WTC11 (cell line): ENCODE measurements around the gene SCRG1. TPM values are rescaled to one million over a fixed set of nuclear protein-coding genes. Genes with fewer than 3 reads are reported as not detected.
A peak's percentile ranks its signal among the peaks of the same experiment; 100 is the strongest.

Experiments used
- ATAC-seq: fragments of 200-7000 bp; cut with Tn5 transposase; 2 replicates; pipeline ENCODE4 v1.10.0; 2021; ENCODE audit warnings: mild to moderate bottlenecking, moderate library complexity
- CTCF ChIA-PET: fragments of 300-600 bp; sonication (Branson Sonifier 250); formaldehyde crosslinking; loops from one replicate; lab custom pipeline; 2021; ENCODE audit warnings: antibody characterized with exemption; lab: Charles Lee
- POLR2A ChIA-PET: fragments of 350-600 bp; sonication (Branson Sonifier 250); formaldehyde crosslinking; loops from one replicate; lab custom pipeline; 2021; ENCODE audit warnings: antibody characterized with exemption; lab: Charles Lee
- DNase-seq: peaks from one replicate; pipeline ENCODE4 v3.0.0; 2021; ENCODE audit warnings: low spot score
- H3K27ac Mint-ChIP-seq: 2 replicates; pipeline ENCODE4 v1.8.0; 2021; ENCODE audit warnings: mixed read lengths
- H3K27me3 Mint-ChIP-seq: 2 replicates; pipeline ENCODE4 v1.8.0; 2021; ENCODE audit warnings: low read depth, mild to moderate bottlenecking, moderate library complexity, mixed read lengths
- H3K36me3 Mint-ChIP-seq: 2 replicates; pipeline ENCODE4 v1.8.0; 2021; ENCODE audit warnings: mixed read lengths
- H3K4me1 Mint-ChIP-seq: 2 replicates; pipeline ENCODE4 v1.8.0; 2022; ENCODE audit warnings: mixed read lengths
- H3K4me3 Mint-ChIP-seq: 2 replicates; pipeline ENCODE4 v1.8.0; 2021; ENCODE audit warnings: mild to moderate bottlenecking, moderate library complexity, mixed read lengths
- H3K9me3 Mint-ChIP-seq: 2 replicates; pipeline ENCODE4 v1.8.0; 2021; ENCODE audit warnings: mixed read lengths
- ARID4B ChIP-seq: sonication (generic); formaldehyde crosslinking; IDR thresholded peaks from 2 replicates; pipeline ENCODE4 v1.8.0; 2023; ENCODE audit warnings: missing genetic modification reagents, mild to moderate bottlenecking, borderline replicate concordance
- ATF1 ChIP-seq: sonication (generic); formaldehyde crosslinking; IDR thresholded peaks from 2 replicates; pipeline ENCODE4 v1.8.1; 2023; ENCODE audit warnings: mild to moderate bottlenecking, moderate library complexity, missing genetic modification reagents
- CREM ChIP-seq: sonication (generic); formaldehyde crosslinking; IDR thresholded peaks from 2 replicates; pipeline ENCODE4 v1.8.1; 2022; ENCODE audit warnings: mild to moderate bottlenecking, missing genetic modification reagents, moderate library complexity
- FOXP1 ChIP-seq: sonication (generic); formaldehyde crosslinking; IDR thresholded peaks from 2 replicates; pipeline ENCODE4 v1.8.0; 2022; ENCODE audit warnings: missing genetic modification reagents, mild to moderate bottlenecking, moderate library complexity, borderline replicate concordance
- FOXP4 ChIP-seq: sonication (generic); formaldehyde crosslinking; IDR thresholded peaks from 2 replicates; pipeline ENCODE4 v1.8.0; 2022; ENCODE audit warnings: mild to moderate bottlenecking, missing genetic modification reagents
- KAT7 ChIP-seq: sonication (generic); formaldehyde crosslinking; IDR thresholded peaks from 2 replicates; pipeline ENCODE4 v1.8.1; 2023; ENCODE audit warnings: missing genetic modification reagents, mild to moderate bottlenecking, borderline replicate concordance
- SOX15 ChIP-seq: fragments of 250-450 bp; sonication (Bioruptor Pico); IDR thresholded peaks from 2 replicates; pipeline ENCODE4 v1.9.0; 2021; ENCODE audit warnings: mild to moderate bottlenecking
- TEAD4 ChIP-seq: sonication (generic); formaldehyde crosslinking; IDR thresholded peaks from 2 replicates; pipeline ENCODE4 v1.8.0; 2022; ENCODE audit warnings: mild to moderate bottlenecking, missing genetic modification reagents
- USF1 ChIP-seq: sonication (generic); formaldehyde crosslinking; IDR thresholded peaks from 2 replicates; pipeline ENCODE4 v1.8.0; 2022; ENCODE audit warnings: mild to moderate bottlenecking, missing genetic modification reagents
- ZBTB21 ChIP-seq: sonication (generic); formaldehyde crosslinking; IDR thresholded peaks from 2 replicates; pipeline ENCODE4 v1.8.1; 2023; ENCODE audit warnings: mild to moderate bottlenecking, missing genetic modification reagents, borderline replicate concordance
- ZMAT4 ChIP-seq: fragments of 250-450 bp; sonication (Bioruptor Pico); IDR thresholded peaks from 2 replicates; pipeline ENCODE4 v1.9.0; 2021; ENCODE audit warnings: mild to moderate bottlenecking
- ZNF219 ChIP-seq: sonication (generic); formaldehyde crosslinking; IDR thresholded peaks from 2 replicates; pipeline ENCODE4 v1.8.0; 2023; ENCODE audit warnings: missing genetic modification reagents, mild to moderate bottlenecking, borderline replicate concordance
- ZNF281 ChIP-seq: sonication (generic); formaldehyde crosslinking; IDR thresholded peaks from 2 replicates; pipeline ENCODE4 v1.8.0; 2023; ENCODE audit warnings: mild to moderate bottlenecking, missing genetic modification reagents
- ZNF396 ChIP-seq: fragments of 250-450 bp; sonication (Bioruptor Pico); IDR thresholded peaks from 2 replicates; pipeline ENCODE4 v1.8.0; 2021; ENCODE audit warnings: mild to moderate bottlenecking, moderate library complexity, borderline replicate concordance
- ZNF425 ChIP-seq: fragments of 250-450 bp; sonication (Bioruptor Pico); conservative IDR thresholded peaks from 2 replicates; pipeline ENCODE4 v1.9.0; 2021; ENCODE audit warnings: mild to moderate bottlenecking
- ZNF532 ChIP-seq: fragments of 250-450 bp; sonication (Bioruptor Pico); IDR thresholded peaks from 2 replicates; pipeline ENCODE4 v1.9.0; 2021; ENCODE audit warnings: mild to moderate bottlenecking, borderline replicate concordance
- total RNA-seq: library from RNA; stranded (reverse); gene quantifications from 3 replicates; pipeline ENCODE4 v1.2.3, GENCODE V29; 2021

SCRG1 gene
- total RNA-seq, 1 experiment from 2014 or later: not detected

GRCh38 chr4:173436149-173436579, 37.2 kb upstream of the SCRG1 start:
- ATAC-seq (peak; percentile 65), DNase-seq (no peak)
- H3K9me3 Mint-ChIP-seq: peaks cover 5% of the 10 kb centered on the region
- CTCF ChIA-PET: no interaction called here
- H3K27me3 Mint-ChIP-seq: peaks cover 5% of the 10 kb centered on the region; the same call in 1 of the 2 replicates
- peaks cover 8% of the 10 kb centered on the region for H3K4me1 Mint-ChIP-seq
- TF ChIP-seq CREM (CRISPR knock-in tag) (no peak), SOX15 (no peak), KAT7 (no peak), ZNF281 (CRISPR knock-in tag) (no peak), ZNF532 (CRISPR knock-in tag) (no peak), FOXP4 (CRISPR knock-in tag) (no peak), FOXP1 (CRISPR knock-in tag) (no peak), ZBTB21 (no peak), TEAD4 (CRISPR knock-in tag) (no peak), ZNF219 (CRISPR knock-in tag) (no peak)
- no peak overlapping the region for H3K4me3 Mint-ChIP-seq
- POLR2A ChIA-PET: no interaction called here
- no peak overlapping the region for H3K27ac Mint-ChIP-seq
- 0 out of 2 replicates have a peak, but pooled peaks cover 3% of the 10 kb centered on the region for H3K36me3 Mint-ChIP-seq

- no peak overlapping the region for H3K4me3 Mint-ChIP-seq
- POLR2A ChIA-PET: no interaction called here
- 0 out of 2 replicates have a peak, but pooled peaks cover 3% of the 10 kb centered on the region for H3K36me3 Mint-ChIP-seq
- H3K4me1 Mint-ChIP-seq: peaks cover 8% of the 10 kb centered on the region
- H3K9me3 Mint-ChIP-seq: peaks cover 5% of the 10 kb centered on the region
- no peak for ATAC-seq
- H3K27me3 Mint-ChIP-seq: peaks cover 5% of the 10 kb centered on the region; the same call in 1 of the 2 replicates
- no peak for DNase-seq
- CTCF ChIA-PET: no interaction called here
- no peak overlapping the region for H3K27ac Mint-ChIP-seq
- no peak for TF ChIP-seq ATF1 (CRISPR knock-in tag)
- TF ChIP-seq CREM (CRISPR knock-in tag): no peak
- TF ChIP-seq KAT7: no peak
- TF ChIP-seq ZNF425: no peak
- TF ChIP-seq ZNF396 (CRISPR knock-in tag): no peak
- no peak for TF ChIP-seq ARID4B
- no peak for TF ChIP-seq USF1 (CRISPR knock-in tag)
- TF ChIP-seq ZMAT4 (CRISPR knock-in tag): no peak
Measured at GRCh38 chr4:173434231-173434630, 35.3 kb upstream of the SCRG1 start.
